HL-60 (cell line): Measurements from ENCODE around the gene ARHGEF37.

ENCODE experiments used
- CTCF ChIP-seq: IDR thresholded peaks from one replicate; pipeline ENCODE4 v1.5.1; 2011; ENCODE audit warnings: low read length, control low read depth, inconsistent platforms; ENCODE audit not compliant: insufficient read depth
- GABPA ChIP-seq: IDR thresholded peaks from 2 replicates; pipeline ENCODE4 v1.6.1; 2012; ENCODE audit warnings: low read depth
- POLR2AphosphoS5 ChIP-seq: IDR thresholded peaks from 2 replicates; pipeline ENCODE4 v1.6.1; 2012; ENCODE audit warnings: low read depth
- SPI1 ChIP-seq: IDR thresholded peaks from 2 replicates; pipeline ENCODE4 v1.6.1; 2012; ENCODE audit warnings: low read depth, mild to moderate bottlenecking, borderline replicate concordance
- TF ChIP-seq, protein P1 (sequence below): IDR thresholded peaks from 2 replicates; pipeline ENCODE4 v1.6.1; 2012; ENCODE audit warnings: low read depth; ENCODE audit not compliant: insufficient replicate concordance

- TF ChIP-seq SPI1 (no peak), CTCF (no peak), GABPA (no peak), POLR2AphosphoS5 (no peak)
- TF ChIP-seq, protein P1, sequence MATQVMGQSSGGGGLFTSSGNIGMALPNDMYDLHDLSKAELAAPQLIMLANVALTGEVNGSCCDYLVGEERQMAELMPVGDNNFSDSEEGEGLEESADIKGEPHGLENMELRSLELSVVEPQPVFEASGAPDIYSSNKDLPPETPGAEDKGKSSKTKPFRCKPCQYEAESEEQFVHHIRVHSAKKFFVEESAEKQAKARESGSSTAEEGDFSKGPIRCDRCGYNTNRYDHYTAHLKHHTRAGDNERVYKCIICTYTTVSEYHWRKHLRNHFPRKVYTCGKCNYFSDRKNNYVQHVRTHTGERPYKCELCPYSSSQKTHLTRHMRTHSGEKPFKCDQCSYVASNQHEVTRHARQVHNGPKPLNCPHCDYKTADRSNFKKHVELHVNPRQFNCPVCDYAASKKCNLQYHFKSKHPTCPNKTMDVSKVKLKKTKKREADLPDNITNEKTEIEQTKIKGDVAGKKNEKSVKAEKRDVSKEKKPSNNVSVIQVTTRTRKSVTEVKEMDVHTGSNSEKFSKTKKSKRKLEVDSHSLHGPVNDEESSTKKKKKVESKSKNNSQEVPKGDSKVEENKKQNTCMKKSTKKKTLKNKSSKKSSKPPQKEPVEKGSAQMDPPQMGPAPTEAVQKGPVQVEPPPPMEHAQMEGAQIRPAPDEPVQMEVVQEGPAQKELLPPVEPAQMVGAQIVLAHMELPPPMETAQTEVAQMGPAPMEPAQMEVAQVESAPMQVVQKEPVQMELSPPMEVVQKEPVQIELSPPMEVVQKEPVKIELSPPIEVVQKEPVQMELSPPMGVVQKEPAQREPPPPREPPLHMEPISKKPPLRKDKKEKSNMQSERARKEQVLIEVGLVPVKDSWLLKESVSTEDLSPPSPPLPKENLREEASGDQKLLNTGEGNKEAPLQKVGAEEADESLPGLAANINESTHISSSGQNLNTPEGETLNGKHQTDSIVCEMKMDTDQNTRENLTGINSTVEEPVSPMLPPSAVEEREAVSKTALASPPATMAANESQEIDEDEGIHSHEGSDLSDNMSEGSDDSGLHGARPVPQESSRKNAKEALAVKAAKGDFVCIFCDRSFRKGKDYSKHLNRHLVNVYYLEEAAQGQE, result no peak
Observed at GRCh38 chr5:149636191-149636860, 55.0 kb downstream of the ARHGEF37 start.
